B cell (primary cell): ENCODE results near the gene BMP7.

ENCODE experiments used
- CTCF ChIP-seq: fragments of 200-600 bp; IDR thresholded peaks from one replicate; pipeline ENCODE4 v1.8.0; 2022; ENCODE audit warnings: antibody characterized with exemption, mild to moderate bottlenecking
- EZH2 ChIP-seq: IDR thresholded peaks from 2 replicates; pipeline ENCODE4 v1.6.1; 2012; ENCODE audit warnings: borderline replicate concordance, low read depth, mild to moderate bottlenecking, moderate library complexity, low read length; ENCODE audit not compliant: insufficient read depth, poor library complexity, severe bottlenecking

GRCh38 chr20:57167971-57168701, 98.3 kb downstream of the BMP7 start:
- no peak for TF ChIP-seq CTCF
- TF ChIP-seq EZH2, result no peak
